AG20443 (cell line): Measurements from ENCODE around the gene IRX5.

Experiments
- DNase-seq: peaks from one replicate; pipeline ENCODE4 v3.0.0; 2012; ENCODE audit warnings: low spot score, mixed read lengths

The IRX5 gene

GRCh38 chr16:54930005-54930868 lies at the start of gene IRX5:
IRX5 (plus strand) TSS chr16:54930865; CDS start chr16:54931199, 334 bp downstream.
- peak; percentile 92 for DNase-seq

- DNase-seq = no peak
These were observed 48.1 kb upstream of the IRX5 start for GRCh38 chr16:54882556-54882955.

- DNase-seq = no peak
These were observed 47.3 kb upstream of the IRX5 start for GRCh38 chr16:54883358-54883757.

DNA sequence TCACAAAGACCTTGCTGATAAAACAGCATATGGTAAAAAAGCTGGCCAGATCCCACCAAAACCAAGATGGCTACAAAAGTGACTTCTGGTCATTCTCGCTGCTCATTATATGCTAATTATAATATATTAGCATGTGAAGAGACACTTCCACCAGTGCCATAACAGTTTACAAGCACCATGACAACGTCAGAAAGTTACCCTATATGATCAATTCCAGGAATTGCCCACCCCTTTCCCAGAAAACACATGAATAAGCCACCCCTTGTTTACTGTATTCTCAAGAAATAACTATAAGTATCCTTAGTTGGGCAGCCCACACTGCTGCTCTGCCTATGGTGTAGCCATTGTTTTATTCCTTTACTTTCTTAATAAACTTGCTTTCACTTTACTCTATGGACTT lies 44.6 kb upstream of the IRX5 start:
- DNase-seq = no peak

GRCh38 chr16:54890381-54890780 lies 40.3 kb upstream of the IRX5 start:
- no peak for DNase-seq

DNA sequence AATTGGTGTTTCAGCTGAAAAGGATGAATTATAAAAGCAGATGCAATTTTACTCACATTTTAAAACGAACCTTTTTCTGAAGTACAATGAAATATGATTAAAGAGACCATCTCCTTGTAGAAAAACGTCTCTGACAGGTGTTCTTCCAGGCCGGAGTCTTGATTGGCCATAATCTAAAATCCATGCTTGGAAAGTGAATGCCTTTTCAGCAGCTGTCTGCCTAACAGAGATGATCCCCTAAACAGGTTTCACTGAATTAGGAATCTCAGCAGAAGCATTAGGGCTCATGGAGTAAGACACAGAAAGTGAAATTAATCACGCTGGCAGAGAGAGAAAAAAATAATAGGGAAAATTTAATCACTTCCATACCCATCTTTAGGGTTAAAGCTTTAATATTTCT lies 39.3 kb upstream of the IRX5 start:
- DNase-seq = no peak

- no peak for DNase-seq
These were observed 37.7 kb upstream of the IRX5 start for GRCh38 chr16:54892981-54893380.

DNA sequence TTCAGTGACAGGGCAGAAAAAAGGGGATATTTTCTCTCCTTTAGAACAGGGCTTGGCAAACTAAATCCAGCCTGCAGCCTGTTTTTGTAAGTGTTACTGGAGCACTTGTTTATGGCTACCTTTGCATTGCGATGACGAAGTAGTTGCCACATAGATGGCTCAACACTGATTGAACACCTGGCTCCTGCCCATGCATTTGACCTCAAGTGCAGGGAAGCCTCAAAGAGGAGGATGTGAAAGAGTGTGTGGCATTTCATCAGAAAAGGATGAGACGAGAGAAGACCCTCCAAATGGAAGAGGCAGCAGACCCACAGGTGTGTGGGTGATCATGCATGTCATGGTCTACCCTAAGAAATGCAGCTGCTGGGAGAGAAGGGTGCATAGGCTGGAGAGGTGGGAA lies 32.7 kb upstream of the IRX5 start:
- no peak for DNase-seq

GRCh38 chr16:54901606-54902005 lies 29.1 kb upstream of the IRX5 start:
- DNase-seq = no peak

DNA sequence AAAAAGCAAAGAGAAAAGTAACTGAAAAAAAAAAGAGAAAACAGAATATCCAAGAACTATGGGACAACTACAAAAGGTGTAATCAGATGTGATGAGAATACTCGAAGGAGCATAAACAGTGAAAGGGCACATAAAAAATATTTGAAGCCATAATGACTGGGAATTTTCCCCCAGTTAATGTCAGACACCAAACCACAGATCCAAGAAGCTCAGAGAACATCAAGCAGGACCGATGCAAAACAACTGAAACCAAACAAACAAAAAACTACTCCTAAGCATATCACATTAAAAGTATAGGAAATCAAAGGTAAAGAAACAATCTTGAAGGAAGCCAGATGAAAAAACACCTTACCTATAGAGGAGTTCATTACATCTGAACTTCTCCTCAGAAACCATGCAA lies 27.6 kb upstream of the IRX5 start:
- DNase-seq = no peak

DNA sequence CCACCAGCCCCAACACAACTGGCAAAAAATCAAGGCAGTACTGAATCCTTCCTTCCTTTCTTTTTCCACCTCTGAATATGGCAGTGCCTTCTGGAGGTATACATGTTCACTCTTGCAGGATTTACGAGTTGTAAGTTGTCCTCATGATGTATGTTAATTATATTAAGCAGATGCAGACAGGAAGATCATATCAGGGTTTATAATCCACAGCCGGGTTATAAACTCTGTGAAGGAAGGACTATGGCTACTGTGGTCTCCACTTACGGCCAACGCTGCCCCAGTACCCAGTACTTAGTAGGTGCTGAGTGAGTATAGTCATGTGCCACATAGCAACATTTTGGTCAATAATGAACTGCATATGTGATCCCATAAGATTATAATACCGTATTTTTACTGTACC lies 19.6 kb upstream of the IRX5 start:
- DNase-seq = no peak

- DNase-seq = no peak
These were observed 17.9 kb upstream of the IRX5 start for GRCh38 chr16:54912720-54913119.

- no peak for DNase-seq
These were observed 9.3 kb upstream of the IRX5 start for GRCh38 chr16:54921206-54921824.

GRCh38 chr16:54923055-54923473 lies 7.6 kb upstream of the IRX5 start:
- no peak for DNase-seq

DNA sequence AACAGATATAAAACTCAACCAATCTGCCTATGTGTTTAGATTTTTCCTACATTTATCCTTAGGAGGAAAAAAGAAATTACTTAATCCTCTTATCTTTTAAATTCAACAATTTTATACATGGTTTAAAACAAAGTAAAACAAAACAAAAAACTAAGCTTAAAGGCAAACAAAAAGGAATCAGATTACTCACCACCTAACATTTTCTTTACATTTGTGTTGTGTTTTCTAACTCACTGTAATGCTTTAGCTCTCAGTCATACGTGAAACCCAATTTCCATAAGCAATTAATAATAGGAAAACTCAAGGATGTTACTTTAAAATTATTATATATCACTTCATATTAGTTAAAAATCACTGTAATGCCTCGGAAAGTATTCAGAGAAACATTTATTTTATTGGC lies 6.7 kb upstream of the IRX5 start:
- no peak for DNase-seq

DNA sequence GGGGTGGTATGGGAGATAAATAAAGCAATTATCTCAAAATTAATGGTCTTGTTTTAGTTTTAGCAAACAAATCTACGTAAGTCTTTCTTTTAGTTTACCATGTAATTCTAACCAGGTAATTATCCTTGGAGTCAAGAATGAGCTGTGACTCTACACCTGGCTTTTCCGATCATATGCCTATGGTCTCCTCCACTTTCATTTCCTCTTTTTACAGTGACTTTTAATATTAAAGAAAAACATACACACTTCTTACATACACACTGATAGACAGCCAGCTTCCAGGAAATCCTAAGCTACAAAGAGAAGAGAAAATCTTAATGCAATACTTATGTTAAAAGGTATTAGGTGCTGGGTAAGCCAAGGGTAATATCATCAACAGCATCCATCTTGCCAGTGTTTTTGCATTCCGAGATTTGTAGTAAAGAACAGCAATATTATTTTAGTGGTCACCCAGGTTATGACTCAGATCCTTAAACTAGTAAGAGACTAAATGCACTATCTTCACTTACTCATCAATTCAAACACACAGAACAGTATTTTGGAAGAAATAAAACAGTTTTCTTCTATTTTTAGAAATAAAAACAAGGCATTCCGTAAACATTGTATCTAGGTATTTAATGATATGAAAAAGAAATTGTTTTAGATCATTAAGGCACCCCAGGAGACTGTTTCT lies 4.4 kb upstream of the IRX5 start:
- no peak for DNase-seq

GRCh38 chr16:54927125-54928015 lies 3.3 kb upstream of the IRX5 start:
- DNase-seq = no peak

- DNase-seq = no peak
These were observed 2.7 kb upstream of the IRX5 start for GRCh38 chr16:54928016-54928356.

DNA sequence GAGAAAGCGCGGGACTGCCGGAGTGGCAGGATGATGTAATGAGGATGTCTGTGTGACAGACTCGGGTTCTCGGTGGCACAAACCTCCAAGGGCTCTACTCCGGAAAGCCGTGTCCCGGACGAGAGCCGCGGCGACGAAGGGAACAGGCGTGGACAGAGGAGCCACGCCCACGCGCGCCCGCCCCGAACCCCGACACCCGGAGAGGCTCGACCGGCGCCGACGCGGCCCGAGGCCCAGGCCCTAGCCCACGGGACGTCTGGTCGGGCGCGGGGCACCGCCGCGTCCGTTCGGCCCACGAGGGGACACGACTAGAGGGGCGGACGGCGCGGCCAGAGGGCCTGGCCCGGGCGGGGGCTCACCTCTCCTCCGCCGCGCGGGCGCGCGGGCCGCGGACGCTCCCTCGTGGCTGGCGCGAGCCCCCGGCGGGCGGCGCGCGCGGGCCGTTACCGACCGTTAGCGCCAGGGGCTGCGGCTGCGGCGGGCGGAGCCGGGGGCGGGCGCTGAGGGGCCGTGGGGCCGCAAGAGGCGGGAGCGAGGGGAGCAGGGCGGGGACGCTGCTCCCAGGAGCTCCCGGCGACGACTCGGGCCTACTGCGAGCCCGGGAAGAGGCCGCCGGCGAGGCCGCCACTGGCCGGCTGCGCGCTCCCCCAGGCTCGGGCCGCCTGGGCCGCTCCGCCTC lies 2.1 kb upstream of the IRX5 start:
- peak; percentile 60 for DNase-seq

- peak; percentile 94 for DNase-seq
These were observed 1.3 kb upstream of the IRX5 start for GRCh38 chr16:54929090-54930004.

GRCh38 chr16:54930869-54931119 lies 129 bp downstream of the IRX5 start:
- DNase-seq = peak; percentile 43
